ENCODE data around the gene SLC29A3.
A peak's percentile ranks its signal among the peaks of the same experiment; 100 is the strongest.

SLC29A3 gene

DNA sequence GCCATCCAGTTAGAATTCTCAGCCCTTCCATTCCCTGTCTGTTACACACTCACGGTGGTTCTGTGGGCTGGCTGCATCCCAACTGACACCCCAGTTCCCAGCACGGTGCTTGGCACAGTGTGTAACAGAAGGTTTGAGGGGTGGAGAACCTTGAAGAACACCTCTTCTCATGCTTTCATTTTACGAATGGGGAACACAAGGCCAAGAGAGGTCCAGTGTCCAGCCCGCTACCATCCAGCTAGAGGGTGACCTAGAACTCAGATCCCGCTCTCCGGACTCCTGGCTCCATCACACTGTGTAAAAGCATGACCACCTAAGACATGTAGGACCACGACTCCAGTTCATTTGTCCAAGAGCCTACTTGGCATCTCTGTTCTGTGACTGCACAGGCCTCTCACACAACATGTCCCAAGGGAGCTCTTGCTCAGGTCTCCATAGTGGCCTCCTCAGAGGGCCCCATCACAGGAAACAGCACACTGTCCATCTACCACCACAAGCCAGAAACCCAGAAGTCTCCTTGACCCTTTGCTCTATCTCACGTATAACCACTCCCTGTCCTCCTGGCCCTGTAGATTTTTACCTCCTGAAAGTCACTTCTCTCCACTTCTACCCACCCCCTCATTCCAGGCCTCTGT is 74.9 kb downstream of the SLC29A3 start:
- DNase-seq (ENCODE audit: low read depth, low spot score) = no peak
- no peaks in the 10 kb centered on the region for H3K9me3 ChIP-seq (ENCODE audit: insufficient read depth, low read length)
- H3K36me3 ChIP-seq (ENCODE audit: insufficient read depth, insufficient read length, low read length) = no peaks in the 10 kb centered on the region
- H3K9ac ChIP-seq (ENCODE audit: insufficient read length, low read depth) = no peak overlapping the region
- peaks cover 12% of the 10 kb centered on the region for H3K4me1 ChIP-seq (ENCODE audit: insufficient read depth, insufficient read length)
- no peak overlapping the region for H3K4me3 ChIP-seq (ENCODE audit: insufficient read length, low read depth)
- H3K27me3 ChIP-seq (ENCODE audit: insufficient read depth, insufficient read length) = peaks cover 25% of the 10 kb centered on the region
- TF ChIP-seq YY1 (IDR thresholded peaks at IDR 0.05; ENCODE audit: insufficient read depth, insufficient read length) (no peak), SUZ12 (IDR thresholded peaks at IDR 0.05; ENCODE audit: extremely low read depth, insufficient read depth, insufficient read length) (no peak), ZNF274 (IDR thresholded peaks at IDR 0.05; ENCODE audit: low read depth, low read length) (no peak)

- TF ChIP-seq SUZ12 (IDR thresholded peaks at IDR 0.05; ENCODE audit: extremely low read depth, insufficient read depth, insufficient read length) (no peak), YY1 (IDR thresholded peaks at IDR 0.05; ENCODE audit: insufficient read depth, insufficient read length) (no peak), ZNF274 (IDR thresholded peaks at IDR 0.05; ENCODE audit: low read depth, low read length) (no peak)
- H3K36me3 ChIP-seq (ENCODE audit: insufficient read depth, insufficient read length, low read length) = peaks cover 2% of the 10 kb centered on the region
- peaks cover 32% of the 10 kb centered on the region for H3K27me3 ChIP-seq (ENCODE audit: insufficient read depth, insufficient read length)
- H3K4me1 ChIP-seq (ENCODE audit: insufficient read depth, insufficient read length) = peaks cover 12% of the 10 kb centered on the region
- no peaks in the 10 kb centered on the region for H3K9me3 ChIP-seq (ENCODE audit: insufficient read depth, low read length)
- no peak overlapping the region for H3K4me3 ChIP-seq (ENCODE audit: insufficient read length, low read depth)
- DNase-seq (ENCODE audit: low read depth, low spot score) = no peak
- no peak overlapping the region for H3K9ac ChIP-seq (ENCODE audit: insufficient read length, low read depth)
Observed at GRCh38 chr10:71394926-71395562, 76.0 kb downstream of the SLC29A3 start.

- Histone ChIP-seq H3K9ac (ENCODE audit: insufficient read length, low read depth) (peak overlapping the region; percentile 76), H3K9me3 (ENCODE audit: insufficient read depth, low read length) (no peaks in the 10 kb centered on the region), H3K4me3 (ENCODE audit: insufficient read length, low read depth) (no peak overlapping the region), H3K27me3 (ENCODE audit: insufficient read depth, insufficient read length) (peaks cover 33% of the 10 kb centered on the region), H3K4me1 (ENCODE audit: insufficient read depth, insufficient read length) (peaks cover 9% of the 10 kb centered on the region), H3K36me3 (ENCODE audit: insufficient read depth, insufficient read length, low read length) (peaks cover 3% of the 10 kb centered on the region)
- no peak for DNase-seq (ENCODE audit: low read depth, low spot score)
- no peak for TF ChIP-seq ZNF274 (IDR thresholded peaks at IDR 0.05; ENCODE audit: low read depth, low read length)
Observed at GRCh38 chr10:71395621-71396020, 76.6 kb downstream of the SLC29A3 start.

DNA sequence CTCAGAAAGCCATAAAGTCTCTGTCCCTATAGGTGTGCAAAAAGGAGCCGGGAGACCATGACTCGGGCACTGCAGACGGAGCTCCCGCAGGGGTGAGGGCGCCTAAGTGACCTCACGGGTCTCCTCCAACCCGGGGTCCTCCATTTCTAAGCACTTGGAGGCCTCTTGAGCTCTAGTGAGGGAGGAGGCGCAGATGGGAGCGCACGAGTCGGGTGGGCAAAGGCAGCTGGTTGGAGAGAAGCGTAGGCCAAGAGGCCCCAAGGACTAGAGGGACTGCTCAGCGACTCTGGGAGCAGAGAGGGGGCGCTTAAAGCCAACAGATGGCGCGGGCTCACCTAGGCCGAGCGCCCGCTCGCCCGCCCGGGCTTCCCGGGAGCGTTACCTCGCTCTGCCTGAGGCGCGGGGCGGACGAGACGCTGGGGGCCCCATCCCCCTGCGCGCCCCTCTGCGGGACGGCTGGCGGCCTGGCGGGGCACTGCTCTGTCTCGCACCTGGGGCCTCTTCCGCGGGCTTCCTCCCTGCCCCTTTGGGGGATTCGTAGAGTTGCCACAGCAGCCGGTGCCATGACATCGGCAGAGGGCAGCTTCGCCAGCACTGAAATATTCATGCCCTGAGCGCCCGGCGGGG is 77.1 kb downstream of the SLC29A3 start:
- Histone ChIP-seq H3K4me3 (ENCODE audit: insufficient read length, low read depth) (peak overlapping the region; percentile 37), H3K9me3 (ENCODE audit: insufficient read depth, low read length) (no peaks in the 10 kb centered on the region), H3K9ac (ENCODE audit: insufficient read length, low read depth) (peak overlapping the region; percentile 76), H3K36me3 (ENCODE audit: insufficient read depth, insufficient read length, low read length) (peaks cover 3% of the 10 kb centered on the region), H3K4me1 (ENCODE audit: insufficient read depth, insufficient read length) (peaks cover 7% of the 10 kb centered on the region), H3K27me3 (ENCODE audit: insufficient read depth, insufficient read length) (peaks cover 33% of the 10 kb centered on the region)
- TF ChIP-seq SUZ12 (IDR thresholded peaks at IDR 0.05; ENCODE audit: extremely low read depth, insufficient read depth, insufficient read length) (no peak), YY1 (IDR thresholded peaks at IDR 0.05; ENCODE audit: insufficient read depth, insufficient read length) (no peak), ZNF274 (IDR thresholded peaks at IDR 0.05; ENCODE audit: low read depth, low read length) (no peak)
- DNase-seq (ENCODE audit: low read depth, low spot score) = peak; percentile 51

GRCh38 chr10:71396711-71397295 is 77.7 kb downstream of the SLC29A3 start, which contains the start of gene CDH23:
CDH23 (plus strand) TSS chr10:71396920; CDS start chr10:71439832, 42,912 bp downstream.
- no peak for DNase-seq (ENCODE audit: low read depth, low spot score)
- no peak for TF ChIP-seq SUZ12 (IDR thresholded peaks at IDR 0.05; ENCODE audit: extremely low read depth, insufficient read depth, insufficient read length)
- TF ChIP-seq ZNF274 (IDR thresholded peaks at IDR 0.05; ENCODE audit: low read depth, low read length) = no peak
- no peak for TF ChIP-seq YY1 (IDR thresholded peaks at IDR 0.05; ENCODE audit: insufficient read depth, insufficient read length)
- peak within 1 kb of the TSS; percentile 67 for H3K4me3 ChIP-seq (ENCODE audit: insufficient read length, low read depth)
- H3K4me1 ChIP-seq (ENCODE audit: insufficient read depth, insufficient read length) = peaks cover 6% of the 10 kb centered on the region
- H3K9me3 ChIP-seq (ENCODE audit: insufficient read depth, low read length) = no peaks in the 10 kb centered on the region
- H3K27me3 ChIP-seq (ENCODE audit: insufficient read depth, insufficient read length) = peaks cover 33% of the 10 kb centered on the region
- H3K9ac ChIP-seq (ENCODE audit: insufficient read length, low read depth) = peak within 1 kb of the TSS; percentile 82
- peaks cover 3% of the 10 kb centered on the region for H3K36me3 ChIP-seq (ENCODE audit: insufficient read depth, insufficient read length, low read length)

- peak overlapping the region; percentile 82 for H3K9ac ChIP-seq (ENCODE audit: insufficient read length, low read depth)
- H3K4me3 ChIP-seq (ENCODE audit: insufficient read length, low read depth) = peak overlapping the region; percentile 67
- peaks cover 6% of the 10 kb centered on the region for H3K4me1 ChIP-seq (ENCODE audit: insufficient read depth, insufficient read length)
- DNase-seq (ENCODE audit: low read depth, low spot score) = no peak
- H3K9me3 ChIP-seq (ENCODE audit: insufficient read depth, low read length) = no peaks in the 10 kb centered on the region
- peaks cover 3% of the 10 kb centered on the region for H3K36me3 ChIP-seq (ENCODE audit: insufficient read depth, insufficient read length, low read length)
- peaks cover 33% of the 10 kb centered on the region for H3K27me3 ChIP-seq (ENCODE audit: insufficient read depth, insufficient read length)
- TF ChIP-seq SUZ12 (IDR thresholded peaks at IDR 0.05; ENCODE audit: extremely low read depth, insufficient read depth, insufficient read length) = no peak
- no peak for TF ChIP-seq YY1 (IDR thresholded peaks at IDR 0.05; ENCODE audit: insufficient read depth, insufficient read length)
- no peak for TF ChIP-seq ZNF274 (IDR thresholded peaks at IDR 0.05; ENCODE audit: low read depth, low read length)
Observed at GRCh38 chr10:71397296-71398212, 78.5 kb downstream of the SLC29A3 start.
